Measurements from ENCODE around the gene RGS3. TPM values are rescaled to one million over a fixed set of nuclear protein-coding genes. Genes with fewer than 3 reads are reported as not detected.

RGS3 gene
- total RNA-seq, 1 donor from 2014 or later: 36.7 TPM

DNA sequence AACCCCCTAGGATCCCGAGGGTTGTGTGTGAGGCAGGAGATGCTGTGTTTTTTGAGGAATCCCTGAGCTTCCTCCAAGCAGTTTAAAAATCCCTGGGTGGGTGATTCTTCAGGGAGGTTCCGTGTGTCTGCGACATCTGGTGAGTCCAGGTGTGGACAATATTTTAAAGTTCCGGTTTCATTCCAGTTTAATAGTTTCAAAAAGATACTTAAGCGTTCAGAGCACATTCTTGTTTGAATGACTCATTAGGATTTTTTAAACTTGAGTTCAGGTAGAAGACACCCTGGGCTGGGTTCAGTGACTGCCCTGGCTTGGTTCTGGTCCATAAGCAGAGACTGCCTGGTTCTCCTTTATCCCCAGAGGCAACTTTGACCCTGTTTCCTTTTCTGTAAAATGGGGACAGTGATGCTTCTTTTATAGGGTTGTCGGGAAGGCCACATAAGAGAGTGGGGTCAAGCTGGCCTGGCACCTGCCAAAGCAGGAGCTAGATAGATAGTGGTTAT lies 119.2 kb downstream of the RGS3 start:
- Mint-ChIP-seq H3K27me3 (ENCODE audit: low read depth) (no peaks in the 10 kb centered on the region), H3K27ac (ENCODE audit: unreplicated experiment) (no peak overlapping the region), H3K9me3 (no peaks in the 10 kb centered on the region), H3K36me3 (ENCODE audit: low read depth) (no peaks in the 10 kb centered on the region), H3K4me1 (peaks cover 25% of the 10 kb centered on the region), H3K4me3 (no peak overlapping the region)
- DNase-seq (ENCODE audit: low read depth, low spot score): no peak
- TF ChIP-seq, protein P1, sequence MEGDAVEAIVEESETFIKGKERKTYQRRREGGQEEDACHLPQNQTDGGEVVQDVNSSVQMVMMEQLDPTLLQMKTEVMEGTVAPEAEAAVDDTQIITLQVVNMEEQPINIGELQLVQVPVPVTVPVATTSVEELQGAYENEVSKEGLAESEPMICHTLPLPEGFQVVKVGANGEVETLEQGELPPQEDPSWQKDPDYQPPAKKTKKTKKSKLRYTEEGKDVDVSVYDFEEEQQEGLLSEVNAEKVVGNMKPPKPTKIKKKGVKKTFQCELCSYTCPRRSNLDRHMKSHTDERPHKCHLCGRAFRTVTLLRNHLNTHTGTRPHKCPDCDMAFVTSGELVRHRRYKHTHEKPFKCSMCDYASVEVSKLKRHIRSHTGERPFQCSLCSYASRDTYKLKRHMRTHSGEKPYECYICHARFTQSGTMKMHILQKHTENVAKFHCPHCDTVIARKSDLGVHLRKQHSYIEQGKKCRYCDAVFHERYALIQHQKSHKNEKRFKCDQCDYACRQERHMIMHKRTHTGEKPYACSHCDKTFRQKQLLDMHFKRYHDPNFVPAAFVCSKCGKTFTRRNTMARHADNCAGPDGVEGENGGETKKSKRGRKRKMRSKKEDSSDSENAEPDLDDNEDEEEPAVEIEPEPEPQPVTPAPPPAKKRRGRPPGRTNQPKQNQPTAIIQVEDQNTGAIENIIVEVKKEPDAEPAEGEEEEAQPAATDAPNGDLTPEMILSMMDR (conservative IDR thresholded peaks at IDR 0.05): no peak

DNA sequence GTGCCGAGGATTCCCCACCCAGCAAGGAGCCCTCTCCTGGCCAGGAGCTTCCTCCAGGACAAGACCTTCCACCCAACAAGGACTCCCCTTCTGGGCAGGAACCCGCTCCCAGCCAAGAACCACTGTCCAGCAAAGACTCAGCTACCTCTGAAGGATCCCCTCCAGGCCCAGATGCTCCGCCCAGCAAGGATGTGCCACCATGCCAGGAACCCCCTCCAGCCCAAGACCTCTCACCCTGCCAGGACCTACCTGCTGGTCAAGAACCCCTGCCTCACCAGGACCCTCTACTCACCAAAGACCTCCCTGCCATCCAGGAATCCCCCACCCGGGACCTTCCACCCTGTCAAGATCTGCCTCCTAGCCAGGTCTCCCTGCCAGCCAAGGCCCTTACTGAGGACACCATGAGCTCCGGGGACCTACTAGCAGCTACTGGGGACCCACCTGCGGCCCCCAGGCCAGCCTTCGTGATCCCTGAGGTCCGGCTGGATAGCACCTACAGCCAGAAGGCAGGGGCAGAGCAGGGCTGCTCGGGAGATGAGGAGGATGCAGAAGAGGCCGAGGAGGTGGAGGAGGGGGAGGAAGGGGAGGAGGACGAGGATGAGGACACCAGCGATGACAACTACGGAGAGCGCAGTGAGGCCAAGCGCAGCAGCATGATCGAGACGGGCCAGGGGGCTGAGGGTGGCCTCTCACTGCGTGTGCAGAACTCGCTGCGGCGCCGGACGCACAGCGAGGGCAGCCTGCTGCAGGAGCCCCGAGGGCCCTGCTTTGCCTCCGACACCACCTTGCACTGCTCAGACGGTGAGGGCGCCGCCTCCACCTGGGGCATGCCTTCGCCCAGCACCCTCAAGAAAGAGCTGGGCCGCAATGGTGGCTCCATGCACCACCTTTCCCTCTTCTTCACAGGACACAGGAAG lies 120.2 kb downstream of the RGS3 start:
- H3K36me3 Mint-ChIP-seq (ENCODE audit: low read depth): no peaks in the 10 kb centered on the region
- no peak for DNase-seq (ENCODE audit: low read depth, low spot score)
- H3K9me3 Mint-ChIP-seq: no peaks in the 10 kb centered on the region
- H3K27me3 Mint-ChIP-seq (ENCODE audit: low read depth): no peaks in the 10 kb centered on the region
- TF ChIP-seq, protein P1 (conservative IDR thresholded peaks at IDR 0.05): no peak
- no peak overlapping the region for H3K4me3 Mint-ChIP-seq
- peak overlapping the region; percentile 12 for H3K27ac Mint-ChIP-seq (ENCODE audit: unreplicated experiment)
- peaks cover 21% of the 10 kb centered on the region for H3K4me1 Mint-ChIP-seq

DNA sequence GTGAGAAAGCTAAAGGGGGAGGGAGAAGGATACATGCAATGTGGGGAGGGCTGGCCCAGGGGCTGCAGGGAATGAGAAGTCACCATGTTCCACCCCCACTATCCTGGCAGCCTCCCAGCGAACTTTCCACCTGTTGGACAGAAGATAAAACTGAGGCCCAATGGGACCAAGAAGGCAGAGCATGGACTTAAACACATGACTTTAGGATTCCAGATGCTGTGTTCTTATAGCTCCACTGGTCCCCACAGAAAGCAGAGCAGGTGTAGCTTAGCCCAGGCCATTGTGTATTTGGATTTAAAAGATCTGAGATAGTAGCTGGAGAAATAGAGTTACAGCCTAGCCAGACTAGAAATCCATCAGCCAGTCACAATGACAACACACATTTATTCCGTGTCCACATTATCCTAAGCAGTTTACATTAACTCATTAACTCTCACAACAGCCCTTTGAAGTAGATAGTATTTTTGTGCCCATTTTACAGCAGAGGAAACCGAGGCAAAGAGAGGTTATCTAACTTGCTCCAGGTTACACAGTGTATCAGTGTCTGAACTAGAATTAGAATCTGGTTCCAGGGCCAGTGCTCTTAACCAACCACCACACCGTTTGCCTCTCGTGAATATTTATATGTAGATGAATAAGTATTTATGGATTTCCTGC lies 121.0 kb downstream of the RGS3 start:
- no peaks in the 10 kb centered on the region for H3K9me3 Mint-ChIP-seq
- DNase-seq (ENCODE audit: low read depth, low spot score): no peak
- H3K27ac Mint-ChIP-seq (ENCODE audit: unreplicated experiment): no peak overlapping the region
- no peaks in the 10 kb centered on the region for H3K36me3 Mint-ChIP-seq (ENCODE audit: low read depth)
- no peaks in the 10 kb centered on the region for H3K27me3 Mint-ChIP-seq (ENCODE audit: low read depth)
- TF ChIP-seq, protein P1 (conservative IDR thresholded peaks at IDR 0.05): no peak
- H3K4me3 Mint-ChIP-seq: no peak overlapping the region
- peaks cover 21% of the 10 kb centered on the region for H3K4me1 Mint-ChIP-seq

DNA sequence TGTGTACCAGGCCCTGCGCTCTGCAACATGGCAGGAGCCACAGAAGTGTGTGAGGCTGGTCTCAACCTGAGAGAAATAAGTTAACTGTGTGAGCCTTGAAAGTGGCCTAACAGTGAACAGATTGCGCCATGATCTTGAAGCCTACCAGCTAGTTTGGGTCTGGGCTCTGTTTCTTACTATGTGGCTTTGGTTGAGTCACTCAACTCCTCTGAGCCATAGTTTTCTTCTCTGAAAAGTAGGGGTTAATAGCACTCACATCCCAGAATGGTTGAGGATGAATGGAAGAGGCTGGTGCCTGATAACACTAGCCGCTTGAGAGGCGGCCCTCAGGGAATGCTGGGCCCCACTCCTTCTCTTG lies 121.5 kb downstream of the RGS3 start:
- Mint-ChIP-seq H3K36me3 (ENCODE audit: low read depth) (no peaks in the 10 kb centered on the region), H3K27me3 (ENCODE audit: low read depth) (no peaks in the 10 kb centered on the region), H3K4me1 (peaks cover 23% of the 10 kb centered on the region), H3K27ac (ENCODE audit: unreplicated experiment) (no peak overlapping the region), H3K9me3 (no peaks in the 10 kb centered on the region), H3K4me3 (no peak overlapping the region)
- DNase-seq (ENCODE audit: low read depth, low spot score): no peak
- TF ChIP-seq, protein P1 (conservative IDR thresholded peaks at IDR 0.05): no peak

DNA sequence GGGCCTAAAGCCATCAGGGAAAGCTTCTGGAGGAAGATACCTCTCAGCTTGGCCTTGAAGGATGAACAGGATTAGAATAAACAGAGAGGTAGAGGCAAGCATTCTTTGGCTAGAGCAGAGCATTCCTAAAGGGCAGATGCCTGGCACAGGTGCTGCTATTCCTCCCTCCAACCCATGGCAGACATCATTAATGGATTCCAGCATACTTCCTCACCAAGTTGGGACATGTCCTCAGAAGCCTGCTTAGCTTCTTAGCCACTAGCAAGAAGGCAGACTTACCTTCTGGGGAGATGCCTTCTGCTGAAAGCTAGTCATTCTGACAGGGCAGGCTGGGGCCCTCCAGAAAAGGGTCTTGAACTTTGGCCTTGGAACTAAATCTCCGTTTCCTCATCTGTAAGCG lies 122.0 kb downstream of the RGS3 start:
- peaks cover 23% of the 10 kb centered on the region for H3K4me1 Mint-ChIP-seq
- TF ChIP-seq, protein P1 (conservative IDR thresholded peaks at IDR 0.05): no peak
- no peaks in the 10 kb centered on the region for H3K9me3 Mint-ChIP-seq
- no peaks in the 10 kb centered on the region for H3K36me3 Mint-ChIP-seq (ENCODE audit: low read depth)
- DNase-seq (ENCODE audit: low read depth, low spot score): no peak
- no peak overlapping the region for H3K4me3 Mint-ChIP-seq
- no peaks in the 10 kb centered on the region for H3K27me3 Mint-ChIP-seq (ENCODE audit: low read depth)
- H3K27ac Mint-ChIP-seq (ENCODE audit: unreplicated experiment): no peak overlapping the region
